Measurements from ENCODE around the gene MGAT4B. TPM values are rescaled to one million over a fixed set of nuclear protein-coding genes. Genes with fewer than 3 reads are reported as not detected.

MGAT4B gene
- total and polyA plus RNA-seq, 2 of the 13 experiments (the other 11 are each of a cell fraction or from before 2014, with no cell fraction given) = 93.5 to 130 TPM

GRCh38 chr5:179806250-179807048, at the start of gene MGAT4B (continued):
- TF ChIP-seq, protein P1, sequence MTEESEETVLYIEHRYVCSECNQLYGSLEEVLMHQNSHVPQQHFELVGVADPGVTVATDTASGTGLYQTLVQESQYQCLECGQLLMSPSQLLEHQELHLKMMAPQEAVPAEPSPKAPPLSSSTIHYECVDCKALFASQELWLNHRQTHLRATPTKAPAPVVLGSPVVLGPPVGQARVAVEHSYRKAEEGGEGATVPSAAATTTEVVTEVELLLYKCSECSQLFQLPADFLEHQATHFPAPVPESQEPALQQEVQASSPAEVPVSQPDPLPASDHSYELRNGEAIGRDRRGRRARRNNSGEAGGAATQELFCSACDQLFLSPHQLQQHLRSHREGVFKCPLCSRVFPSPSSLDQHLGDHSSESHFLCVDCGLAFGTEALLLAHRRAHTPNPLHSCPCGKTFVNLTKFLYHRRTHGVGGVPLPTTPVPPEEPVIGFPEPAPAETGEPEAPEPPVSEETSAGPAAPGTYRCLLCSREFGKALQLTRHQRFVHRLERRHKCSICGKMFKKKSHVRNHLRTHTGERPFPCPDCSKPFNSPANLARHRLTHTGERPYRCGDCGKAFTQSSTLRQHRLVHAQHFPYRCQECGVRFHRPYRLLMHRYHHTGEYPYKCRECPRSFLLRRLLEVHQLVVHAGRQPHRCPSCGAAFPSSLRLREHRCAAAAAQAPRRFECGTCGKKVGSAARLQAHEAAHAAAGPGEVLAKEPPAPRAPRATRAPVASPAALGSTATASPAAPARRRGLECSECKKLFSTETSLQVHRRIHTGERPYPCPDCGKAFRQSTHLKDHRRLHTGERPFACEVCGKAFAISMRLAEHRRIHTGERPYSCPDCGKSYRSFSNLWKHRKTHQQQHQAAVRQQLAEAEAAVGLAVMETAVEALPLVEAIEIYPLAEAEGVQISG (CRISPR knock-in tag; IDR thresholded peaks at IDR 0.05) = peak; percentile 67
- TF ChIP-seq BHLHE40 (IDR thresholded peaks at IDR 0.05; ENCODE audit: low read length) (no peak), MED13 (CRISPR knock-in tag; IDR thresholded peaks at IDR 0.05) (no peak), ZNF34 (CRISPR knock-in tag; IDR thresholded peaks at IDR 0.05; ENCODE audit: borderline replicate concordance) (0 out of 2 replicates have a peak, but pooled peaks have one; percentile 6), HES4 (CRISPR knock-in tag; IDR thresholded peaks at IDR 0.05; ENCODE audit: borderline replicate concordance) (peak; percentile 13; the same call in 1 of the 2 replicates), FLYWCH1 (CRISPR knock-in tag; IDR thresholded peaks at IDR 0.05) (no peak), ZFP1 (CRISPR knock-in tag; IDR thresholded peaks at IDR 0.05) (no peak), ZNF713 (CRISPR knock-in tag; IDR thresholded peaks at IDR 0.05) (no peak), HIVEP1 (CRISPR knock-in tag; IDR thresholded peaks at IDR 0.05) (no peak), TOE1 (CRISPR knock-in tag; IDR thresholded peaks at IDR 0.05) (no peak), SOX5 (CRISPR knock-in tag; IDR thresholded peaks at IDR 0.05; ENCODE audit: borderline replicate concordance) (no peak), ZNF225 (CRISPR knock-in tag; IDR thresholded peaks at IDR 0.05) (no peak), FOXP1 (IDR thresholded peaks at IDR 0.05) (no peak), FOXP1 (CRISPR knock-in tag; IDR thresholded peaks at IDR 0.05) (no peak), MEF2D (CRISPR knock-in tag; IDR thresholded peaks at IDR 0.05) (no peak), ZNF382 (CRISPR knock-in tag; IDR thresholded peaks at IDR 0.05; ENCODE audit: borderline replicate concordance) (no peak), CHCHD3 (CRISPR knock-in tag; IDR thresholded peaks at IDR 0.05) (no peak), YY1 (IDR thresholded peaks at IDR 0.05; ENCODE audit: insufficient read depth, insufficient replicate concordance, low read depth, low read length) (peak; percentile 61), ZNF441 (CRISPR knock-in tag; IDR thresholded peaks at IDR 0.05; ENCODE audit: borderline replicate concordance) (peak; percentile 7; the same call in 1 of the 2 replicates), JARID2 (CRISPR knock-in tag; IDR thresholded peaks at IDR 0.05; ENCODE audit: insufficient replicate concordance) (no peak), MEIS1 (CRISPR knock-in tag; IDR thresholded peaks at IDR 0.05; ENCODE audit: borderline replicate concordance) (no peak)
- TF ChIP-seq, protein P2, sequence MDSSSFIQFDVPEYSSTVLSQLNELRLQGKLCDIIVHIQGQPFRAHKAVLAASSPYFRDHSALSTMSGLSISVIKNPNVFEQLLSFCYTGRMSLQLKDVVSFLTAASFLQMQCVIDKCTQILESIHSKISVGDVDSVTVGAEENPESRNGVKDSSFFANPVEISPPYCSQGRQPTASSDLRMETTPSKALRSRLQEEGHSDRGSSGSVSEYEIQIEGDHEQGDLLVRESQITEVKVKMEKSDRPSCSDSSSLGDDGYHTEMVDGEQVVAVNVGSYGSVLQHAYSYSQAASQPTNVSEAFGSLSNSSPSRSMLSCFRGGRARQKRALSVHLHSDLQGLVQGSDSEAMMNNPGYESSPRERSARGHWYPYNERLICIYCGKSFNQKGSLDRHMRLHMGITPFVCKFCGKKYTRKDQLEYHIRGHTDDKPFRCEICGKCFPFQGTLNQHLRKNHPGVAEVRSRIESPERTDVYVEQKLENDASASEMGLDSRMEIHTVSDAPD (CRISPR knock-in tag; IDR thresholded peaks at IDR 0.05) = no peak
- TF ChIP-seq, protein P3, sequence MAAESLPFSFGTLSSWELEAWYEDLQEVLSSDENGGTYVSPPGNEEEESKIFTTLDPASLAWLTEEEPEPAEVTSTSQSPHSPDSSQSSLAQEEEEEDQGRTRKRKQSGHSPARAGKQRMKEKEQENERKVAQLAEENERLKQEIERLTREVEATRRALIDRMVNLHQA (CRISPR knock-in tag; IDR thresholded peaks at IDR 0.05) = no peak
- TF ChIP-seq, protein P4, sequence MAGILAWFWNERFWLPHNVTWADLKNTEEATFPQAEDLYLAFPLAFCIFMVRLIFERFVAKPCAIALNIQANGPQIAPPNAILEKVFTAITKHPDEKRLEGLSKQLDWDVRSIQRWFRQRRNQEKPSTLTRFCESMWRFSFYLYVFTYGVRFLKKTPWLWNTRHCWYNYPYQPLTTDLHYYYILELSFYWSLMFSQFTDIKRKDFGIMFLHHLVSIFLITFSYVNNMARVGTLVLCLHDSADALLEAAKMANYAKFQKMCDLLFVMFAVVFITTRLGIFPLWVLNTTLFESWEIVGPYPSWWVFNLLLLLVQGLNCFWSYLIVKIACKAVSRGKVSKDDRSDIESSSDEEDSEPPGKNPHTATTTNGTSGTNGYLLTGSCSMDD (CRISPR knock-in tag; IDR thresholded peaks at IDR 0.05) = no peak
- TF ChIP-seq, protein P5, sequence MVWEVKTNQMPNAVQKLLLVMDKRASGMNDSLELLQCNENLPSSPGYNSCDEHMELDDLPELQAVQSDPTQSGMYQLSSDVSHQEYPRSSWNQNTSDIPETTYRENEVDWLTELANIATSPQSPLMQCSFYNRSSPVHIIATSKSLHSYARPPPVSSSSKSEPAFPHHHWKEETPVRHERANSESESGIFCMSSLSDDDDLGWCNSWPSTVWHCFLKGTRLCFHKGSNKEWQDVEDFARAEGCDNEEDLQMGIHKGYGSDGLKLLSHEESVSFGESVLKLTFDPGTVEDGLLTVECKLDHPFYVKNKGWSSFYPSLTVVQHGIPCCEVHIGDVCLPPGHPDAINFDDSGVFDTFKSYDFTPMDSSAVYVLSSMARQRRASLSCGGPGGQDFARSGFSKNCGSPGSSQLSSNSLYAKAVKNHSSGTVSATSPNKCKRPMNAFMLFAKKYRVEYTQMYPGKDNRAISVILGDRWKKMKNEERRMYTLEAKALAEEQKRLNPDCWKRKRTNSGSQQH (CRISPR knock-in tag; IDR thresholded peaks at IDR 0.05; ENCODE audit: low read depth) = no peak

All from HepG2 (cell line).